Smooth muscle cell (in vitro differentiated cells): ENCODE measurements around the gene ACYP2. TPM values are rescaled to one million over a fixed set of nuclear protein-coding genes. Genes with fewer than 3 reads are reported as not detected.
A peak's percentile ranks its signal among the peaks of the same experiment; 100 is the strongest.

Experiments
- DNase-seq: peaks from one replicate; lab custom pipeline; 2025; ENCODE audit not compliant: unreplicated experiment; lab: John Stamatoyannopoulos, UW
- H2AFZ ChIP-seq: fragments of 200-600 bp; sonication (generic); 2 replicates; pipeline ENCODE4 v1.6.0; 2016; ENCODE audit warnings: antibody characterized with exemption, low read depth, mild to moderate bottlenecking
- H3F3A ChIP-seq: fragments of 200-600 bp; sonication (generic); 2 replicates; pipeline ENCODE4 v1.6.0; 2017; ENCODE audit warnings: antibody characterized with exemption, low read depth
- H3K27ac ChIP-seq: fragments of 200-600 bp; sonication (generic); 2 replicates; pipeline ENCODE4 v1.5.1; 2016; ENCODE audit warnings: low read depth, mild to moderate bottlenecking
- H3K27me3 ChIP-seq: fragments of 200-600 bp; sonication (generic); 2 replicates; pipeline ENCODE4 v1.6.1; 2016; ENCODE audit warnings: low read depth, mild to moderate bottlenecking
- H3K36me3 ChIP-seq: fragments of 200-600 bp; sonication (generic); 2 replicates; pipeline ENCODE4 v1.5.1; 2016; ENCODE audit warnings: low read depth
- H3K4me1 ChIP-seq: fragments of 200-600 bp; sonication (generic); 2 replicates; pipeline ENCODE4 v1.5.1; 2016; ENCODE audit warnings: low read depth
- H3K4me2 ChIP-seq: fragments of 200-600 bp; sonication (generic); 2 replicates; pipeline ENCODE4 v1.6.0; 2016; ENCODE audit warnings: mild to moderate bottlenecking
- H3K4me3 ChIP-seq: fragments of 200-600 bp; sonication (generic); 2 replicates; pipeline ENCODE4 v1.5.1; 2016; ENCODE audit warnings: mild to moderate bottlenecking
- H3K79me2 ChIP-seq: fragments of 200-600 bp; sonication (generic); 2 replicates; pipeline ENCODE4 v1.6.0; 2016; ENCODE audit warnings: low read depth, mild to moderate bottlenecking
- H3K9ac ChIP-seq: fragments of 200-600 bp; sonication (generic); 2 replicates; pipeline ENCODE4 v1.6.0; 2016; ENCODE audit warnings: low read depth
- H3K9me3 ChIP-seq: fragments of 200-600 bp; sonication (generic); replicated peaks from 2 replicates; pipeline ENCODE4 v1.5.1; 2016; ENCODE audit warnings: low read depth
- H4K20me1 ChIP-seq: fragments of 200-600 bp; sonication (generic); 2 replicates; pipeline ENCODE4 v1.6.0; 2016; ENCODE audit warnings: low read depth
- CTCF ChIP-seq: fragments of 200-600 bp; sonication (generic); IDR thresholded peaks from 2 replicates; pipeline ENCODE4 v1.5.1; 2017; ENCODE audit warnings: borderline replicate concordance, mild to moderate bottlenecking, antibody characterized with exemption; ENCODE audit not compliant: insufficient read depth, poor library complexity, severe bottlenecking
- WGBS: methylation state at CpG from one replicate; pipeline ENCODE4 v1.1.7; 2016; ENCODE audit warnings: low lambda C conversion rate; 5-methylcytosine and 5-hydroxymethylcytosine counted together
- polyA plus RNA-seq: library from polyadenylated mRNA; unstranded; fragments of >200 nt; fragmentation: Nextera tagmentation; extraction: Ambion mirVana; gene quantifications from 2 replicates; pipeline ENCODE4 v1.2.1, GENCODE V29; 2016
- total RNA-seq: library from RNA; depleted of rRNA; stranded (reverse); fragments of >200 nt; gene quantifications from 2 replicates; pipeline ENCODE4 v1.2.3, GENCODE V29; 2014

ACYP2 gene
- total and polyA plus RNA-seq, 2 experiments from 2014 or later: 12.1 to 18.6 TPM

GRCh38 chr2:54325148-54325547, 209.7 kb downstream of the ACYP2 start:
- Histone ChIP-seq H3K27me3 (no peaks in the 10 kb centered on the region), H3K4me3 (no peak overlapping the region), H4K20me1 (no peaks in the 10 kb centered on the region), H3K9me3 (no peaks in the 10 kb centered on the region), H3K79me2 (no peaks in the 10 kb centered on the region), H3K9ac (no peak overlapping the region), H3F3A (no peaks in the 10 kb centered on the region), H3K27ac (no peak overlapping the region), H3K4me2 (no peak overlapping the region), H3K4me1 (peaks cover 6% of the 10 kb centered on the region), H2AFZ (no peak overlapping the region), H3K36me3 (no peaks in the 10 kb centered on the region)
- no peak for DNase-seq
- 88% methylated on average over 1 of the region's 1 CpG for WGBS
- TF ChIP-seq CTCF: no peak

- Histone ChIP-seq H3K79me2 (no peaks in the 10 kb centered on the region), H3K27ac (peak overlapping the region; percentile 48), H2AFZ (peak overlapping the region; percentile 92), H3K4me1 (peaks cover 6% of the 10 kb centered on the region), H3F3A (no peaks in the 10 kb centered on the region), H3K27me3 (no peaks in the 10 kb centered on the region), H3K9ac (no peak overlapping the region), H3K36me3 (no peaks in the 10 kb centered on the region), H3K4me2 (peak overlapping the region; percentile 90), H4K20me1 (no peaks in the 10 kb centered on the region), H3K9me3 (no peaks in the 10 kb centered on the region), H3K4me3 (peak overlapping the region; percentile 61)
- no peak for DNase-seq
- 43% methylated on average over 5 of the region's 5 CpGs for WGBS
- TF ChIP-seq CTCF: no peak
Measured at GRCh38 chr2:54329482-54330161, 214.2 kb downstream of the ACYP2 start.

GRCh38 chr2:54330162-54330925, 214.9 kb downstream of the ACYP2 start:
- Histone ChIP-seq H4K20me1 (no peaks in the 10 kb centered on the region), H3K27ac (peak overlapping the region; percentile 48), H2AFZ (peak overlapping the region; percentile 92), H3K27me3 (no peaks in the 10 kb centered on the region), H3K9ac (peak overlapping the region; percentile 69), H3K79me2 (no peaks in the 10 kb centered on the region), H3K4me2 (peak overlapping the region; percentile 90), H3K36me3 (no peaks in the 10 kb centered on the region), H3K9me3 (no peaks in the 10 kb centered on the region), H3K4me1 (peaks cover 6% of the 10 kb centered on the region), H3F3A (peaks cover 1% of the 10 kb centered on the region), H3K4me3 (peak overlapping the region; percentile 61)
- 1% methylated on average over 50 of the region's 50 CpGs for WGBS
- peak; percentile 85 for DNase-seq
- no peak for TF ChIP-seq CTCF
